HepG2 (cell line): ENCODE data around the gene CD81. TPM values are rescaled to one million over a fixed set of nuclear protein-coding genes. Genes with fewer than 3 reads are reported as not detected.
"Not testable (repeated sequence)": the region's sequence is repeated elsewhere in the genome, so short reads cannot be mapped to it uniquely, and the experiment has no call there.

Source experiments
- ATAC-seq: fragments of 200-7000 bp; cut with Tn5 transposase; 3 replicates; pipeline ENCODE4 v1.9.1; 2020; ENCODE audit warnings: mild to moderate bottlenecking, moderate library complexity
- BruUV-seq: library from RNA; stranded (reverse); fragments of 400-500 nt; replicated peaks from 2 replicates; lab custom pipeline; 2021; lab: Mats Ljungman, UMichigan
- CTCF ChIA-PET: fragments of 300-600 bp; formaldehyde crosslinking; extraction: SDS; loops from one replicate; lab custom pipeline; 2021; ENCODE audit warnings: low total read pairs, inconsistent platforms, low intra/inter-chr PET ratio; lab: Yijun Ruan, JAX
- POLR2A ChIA-PET: fragments of 350-600 bp; sonication (Branson Sonifier 250); formaldehyde crosslinking; loops from one replicate; lab custom pipeline; 2020; ENCODE audit warnings: antibody characterized with exemption, inconsistent platforms; lab: Yijun Ruan, JAX
- DNase-seq: peaks from one replicate; pipeline ENCODE4 v3.0.0-alpha.2; 2015; ENCODE audit warnings: low spot score
- FAIRE-seq: peaks from 3 replicates; lab custom pipeline; 2011; peaks lifted over from hg19 to GRCh38; lab: Jason Lieb, UNC
- H2AFZ ChIP-seq: one replicate; pipeline ENCODE4 v1.6.1; 2011; ENCODE audit warnings: low read length, inconsistent platforms
- H3K27ac ChIP-seq: fragments of 300-600 bp; 3 replicates; pipeline ENCODE4 v1.8.0; 2011; ENCODE audit warnings: mixed run types, mild to moderate bottlenecking, mixed read lengths, low read length, inconsistent platforms; ENCODE audit not compliant: insufficient read depth; ENCODE audit errors: extremely low read length
- H3K27me3 ChIP-seq, 2 experiments: fragments of 200-600 bp in 1 of 2; 2 replicates in 1 of 2; 3 replicates in 1 of 2; pipeline versions ENCODE4 v1.6.0 to v1.8.0; 2011; ENCODE audit warnings: low read length in 2 of 2, mild to moderate bottlenecking in 2 of 2, moderate library complexity in 2 of 2, inconsistent platforms in 1 of 2; ENCODE audit not compliant: insufficient read depth in 2 of 2, control insufficient read depth in 1 of 2
- H3K36me3 ChIP-seq, 2 experiments: fragments of 200-600 bp in 1 of 2; replicated peaks in 1 of 2; 2 replicates in 1 of 2; 3 replicates in 1 of 2; pipeline versions ENCODE4 v1.5.1 to v1.8.0; 2011; ENCODE audit warnings: low read length in 2 of 2, inconsistent platforms in 1 of 2; ENCODE audit not compliant: insufficient read depth in 2 of 2, control insufficient read depth in 1 of 2
- H3K4me1 ChIP-seq: 2 replicates; pipeline ENCODE4 v1.5.1; 2012; ENCODE audit warnings: low read length, inconsistent platforms; ENCODE audit not compliant: insufficient read depth
- H3K4me2 ChIP-seq: 2 replicates; pipeline ENCODE4 v1.6.0; 2011; ENCODE audit warnings: low read depth, low read length, inconsistent platforms
- H3K4me3 ChIP-seq, 3 experiments: fragments of 200-600 bp in 1 of 3; sonication (generic), shearing (Covaris generic) in 1 of 3; replicated peaks in 1 of 3; 2 replicates each; pipeline ENCODE4 v1.5.1; 2011 to 2016; ENCODE audit warnings: low read length in 3 of 3, inconsistent platforms in 2 of 3, low read depth in 2 of 3, mild to moderate bottlenecking in 2 of 3, control low read depth in 1 of 3, mixed read lengths in 1 of 3; ENCODE audit not compliant: insufficient read depth in 1 of 3
- H3K79me2 ChIP-seq: one replicate; pipeline ENCODE4 v1.6.1; 2011; ENCODE audit warnings: low read length, inconsistent platforms; ENCODE audit not compliant: insufficient read depth
- H3K9ac ChIP-seq: 2 replicates; pipeline ENCODE4 v1.6.0; 2011; ENCODE audit warnings: mild to moderate bottlenecking, low read depth, low read length, inconsistent platforms; ENCODE audit not compliant: insufficient read depth
- H3K9me3 ChIP-seq: 2 replicates; pipeline ENCODE4 v1.5.1; 2012; ENCODE audit warnings: mild to moderate bottlenecking, low read length
- H4K20me1 ChIP-seq: 2 replicates; pipeline ENCODE4 v1.6.0; 2011; ENCODE audit warnings: inconsistent platforms, mild to moderate bottlenecking, low read length, moderate library complexity; ENCODE audit not compliant: insufficient read depth
- ZNF614 ChIP-seq: IDR thresholded peaks from 2 replicates; pipeline ENCODE4 v1.6.1; 2018; ENCODE audit warnings: missing biosample characterization, missing genetic modification reagents, inconsistent platforms, borderline replicate concordance
- ZSCAN12 ChIP-seq: sonication (generic); formaldehyde crosslinking; IDR thresholded peaks from 2 replicates; pipeline ENCODE4 v1.9.0; 2021; ENCODE audit warnings: mild to moderate bottlenecking, missing genetic modification reagents
- WGBS: methylation state at CpG from one replicate; pipeline ENCODE4 v1.1.6; 2017; ENCODE audit warnings: low lambda C conversion rate; 5-methylcytosine and 5-hydroxymethylcytosine counted together
- in situ Hi-C: cut with HindIII; loops from 2 replicates; pipeline ENCODE4 v1.10.0; 2017; ENCODE audit warnings: low pct_unique_long_range_greater_than_20kb; ENCODE audit not compliant: extremely low pct_ligation_motif_present
- intact Hi-C: fragments of 100-400 bp; cut with micrococcal nuclease; formaldehyde crosslinking; loops from one replicate; pipeline ENCODE4 v1.10.0; 2022; ENCODE audit not compliant: unreplicated experiment
- polyA plus RNA-seq, 8 experiments: library from polyadenylated mRNA; depleted of rRNA in 3 of 8; stranded (reverse) in 7 of 8; unstranded in 1 of 8; fragments of >200 nt; fragmentation: Illumina TruSeq in 4 of 8; extraction: Trizol in 4 of 8; gene quantifications; 2 replicates each; pipeline versions ENCODE4 v1.2.1 to v1.2.3, GENCODE V29; 2011 to 2016; ENCODE audit warnings: low read depth in 4 of 8, missing spikeins in 1 of 8, mixed read lengths in 1 of 8; ENCODE audit not compliant: insufficient read depth in 1 of 8
- total RNA-seq, 5 experiments: library from RNA; depleted of rRNA; stranded (reverse); fragments of >200 nt; fragmentation: Illumina TruSeq; extraction: Trizol; gene quantifications; 2 replicates each; pipeline ENCODE4 v1.2.3, GENCODE V29; 2016; ENCODE audit warnings: low read depth in 1 of 5
- TF ChIP-seq, protein P1 (sequence below): sonication (generic); formaldehyde crosslinking; IDR thresholded peaks from 2 replicates; pipeline ENCODE4 v1.5.0; 2020; ENCODE audit warnings: mild to moderate bottlenecking, missing genetic modification reagents, borderline replicate concordance

Gene CD81
- total and polyA plus RNA-seq, 2 of the 13 experiments (the other 11 are each of a cell fraction or from before 2014, with no cell fraction given), result not detected

DNA sequence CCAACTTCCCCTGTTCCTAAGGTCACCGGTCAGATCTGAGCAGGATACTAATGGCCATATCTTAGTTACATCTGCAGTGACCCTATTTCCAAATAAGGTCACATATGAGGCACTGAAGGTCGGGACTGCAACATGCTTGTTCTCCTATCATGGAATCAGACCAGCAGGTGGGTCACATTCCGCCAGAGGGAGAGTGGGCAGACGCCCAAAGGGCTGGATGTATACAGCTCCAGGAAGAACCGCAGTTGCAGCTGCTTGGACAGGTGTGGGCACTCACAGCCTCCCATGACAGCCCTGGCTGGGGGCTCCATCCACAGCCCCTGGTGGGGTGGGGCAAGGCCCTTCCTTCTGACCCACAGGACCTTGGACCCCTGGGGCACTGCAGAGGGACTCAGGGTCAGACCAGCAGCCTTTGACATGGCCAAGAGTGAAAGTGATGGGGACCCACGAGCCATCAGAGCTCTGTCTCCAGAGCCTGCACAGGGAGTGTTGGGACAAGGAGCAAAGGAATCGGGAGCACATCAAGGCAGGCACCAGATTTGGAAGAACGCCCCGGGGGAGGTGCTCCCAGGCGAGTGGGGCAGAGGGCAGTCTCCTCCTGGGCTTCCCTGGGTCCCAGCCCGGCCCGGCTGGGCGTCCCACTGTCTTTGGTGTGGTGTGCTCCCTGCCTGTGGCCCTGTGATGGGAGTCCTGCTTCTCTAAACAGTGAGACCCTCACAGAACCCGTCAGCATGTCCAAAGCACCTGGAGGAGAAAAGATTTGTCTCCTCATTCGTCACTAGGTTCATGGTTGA, 13.3 kb upstream of the CD81 start:
- Histone ChIP-seq H2AFZ (no peak overlapping the region), H3K9ac (no peak overlapping the region), H3K27ac (no peak overlapping the region), H4K20me1 (no peaks in the 10 kb centered on the region), H3K36me3 (no peaks in the 10 kb centered on the region)
- DNase-seq (no peak), FAIRE-seq (no peak)
- intact Hi-C loops, result no loop called here
- TF ChIP-seq ZSCAN12 (CRISPR knock-in tag) (no peak), ZNF614 (CRISPR knock-in tag) (no peak)
- TF ChIP-seq, protein P1, sequence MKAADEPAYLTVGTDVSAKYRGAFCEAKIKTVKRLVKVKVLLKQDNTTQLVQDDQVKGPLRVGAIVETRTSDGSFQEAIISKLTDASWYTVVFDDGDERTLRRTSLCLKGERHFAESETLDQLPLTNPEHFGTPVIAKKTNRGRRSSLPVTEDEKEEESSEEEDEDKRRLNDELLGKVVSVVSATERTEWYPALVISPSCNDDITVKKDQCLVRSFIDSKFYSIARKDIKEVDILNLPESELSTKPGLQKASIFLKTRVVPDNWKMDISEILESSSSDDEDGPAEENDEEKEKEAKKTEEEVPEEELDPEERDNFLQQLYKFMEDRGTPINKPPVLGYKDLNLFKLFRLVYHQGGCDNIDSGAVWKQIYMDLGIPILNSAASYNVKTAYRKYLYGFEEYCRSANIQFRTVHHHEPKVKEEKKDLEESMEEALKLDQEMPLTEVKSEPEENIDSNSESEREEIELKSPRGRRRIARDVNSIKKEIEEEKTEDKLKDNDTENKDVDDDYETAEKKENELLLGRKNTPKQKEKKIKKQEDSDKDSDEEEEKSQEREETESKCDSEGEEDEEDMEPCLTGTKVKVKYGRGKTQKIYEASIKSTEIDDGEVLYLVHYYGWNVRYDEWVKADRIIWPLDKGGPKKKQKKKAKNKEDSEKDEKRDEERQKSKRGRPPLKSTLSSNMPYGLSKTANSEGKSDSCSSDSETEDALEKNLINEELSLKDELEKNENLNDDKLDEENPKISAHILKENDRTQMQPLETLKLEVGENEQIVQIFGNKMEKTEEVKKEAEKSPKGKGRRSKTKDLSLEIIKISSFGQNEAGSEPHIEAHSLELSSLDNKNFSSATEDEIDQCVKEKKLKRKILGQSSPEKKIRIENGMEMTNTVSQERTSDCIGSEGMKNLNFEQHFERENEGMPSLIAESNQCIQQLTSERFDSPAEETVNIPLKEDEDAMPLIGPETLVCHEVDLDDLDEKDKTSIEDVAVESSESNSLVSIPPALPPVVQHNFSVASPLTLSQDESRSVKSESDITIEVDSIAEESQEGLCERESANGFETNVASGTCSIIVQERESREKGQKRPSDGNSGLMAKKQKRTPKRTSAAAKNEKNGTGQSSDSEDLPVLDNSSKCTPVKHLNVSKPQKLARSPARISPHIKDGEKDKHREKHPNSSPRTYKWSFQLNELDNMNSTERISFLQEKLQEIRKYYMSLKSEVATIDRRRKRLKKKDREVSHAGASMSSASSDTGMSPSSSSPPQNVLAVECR (CRISPR knock-in tag), result no peak
- TF ChIP-seq, all 625 proteins: peak for 0
- no peaks in the 10 kb centered on the region for H3K79me2 ChIP-seq
- no peak overlapping the region for H3K4me3 ChIP-seq
- BruUV-seq, result no TSS peak
- in situ Hi-C loops, result no loop called here
- no peak overlapping the region for H3K4me2 ChIP-seq
- H3K9me3 ChIP-seq, result no peaks in the 10 kb centered on the region
- 7% methylated on average over 9 of the region's 15 CpGs for WGBS
- POLR2A ChIA-PET, result no interaction called here
- CTCF ChIA-PET, result no interaction called here
- no peak for ATAC-seq
- peaks cover 19 to 81% of the 10 kb centered on the region in 2 experiments for H3K27me3 ChIP-seq
- no peaks in the 10 kb centered on the region for H3K4me1 ChIP-seq

DNA sequence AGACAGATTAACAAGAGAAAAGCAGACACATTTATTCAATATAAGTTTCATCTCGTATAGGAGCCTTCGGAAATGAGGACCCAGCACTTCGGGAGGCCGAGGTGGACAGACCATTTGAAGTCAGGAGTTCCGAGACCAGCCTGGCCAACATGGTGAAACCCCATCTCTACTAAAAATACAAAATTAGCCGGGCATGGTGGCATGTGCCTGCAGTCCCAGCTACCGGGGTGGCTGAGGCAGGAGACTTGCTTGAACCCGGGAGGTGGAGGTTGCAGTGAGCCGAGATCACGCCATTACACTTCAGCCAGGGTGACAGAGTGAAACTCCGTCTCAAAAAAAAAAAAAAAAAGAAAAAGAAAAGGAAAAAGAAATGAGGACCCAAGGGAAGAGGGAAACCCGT, 12.7 kb upstream of the CD81 start:
- ATAC-seq, intact Hi-C loops, H3K9me3 ChIP-seq, DNase-seq, CTCF ChIA-PET, H3K27ac ChIP-seq, H2AFZ ChIP-seq, BruUV-seq, H3K4me2 ChIP-seq, H3K36me3 ChIP-seq, FAIRE-seq, H3K4me3 ChIP-seq, H3K4me1 ChIP-seq, H4K20me1 ChIP-seq, POLR2A ChIA-PET, H3K9ac ChIP-seq, in situ Hi-C loops, H3K79me2 ChIP-seq: not testable (repeated sequence)
- peaks cover 18 to 77% of the 10 kb centered on the region in 2 experiments for H3K27me3 ChIP-seq
- WGBS, result 23% methylated on average over 12 of the region's 12 CpGs
